Measurements from ENCODE around the gene LY9. TPM values are rescaled to one million over a fixed set of nuclear protein-coding genes. Genes with fewer than 3 reads are reported as not detected.
A peak's percentile ranks its signal among the peaks of the same experiment; 100 is the strongest.

LY9 gene
- total and polyA plus RNA-seq, 8 donors: 0.05 to 0.55 (median 0.35) TPM; not detected in 1

DNA sequence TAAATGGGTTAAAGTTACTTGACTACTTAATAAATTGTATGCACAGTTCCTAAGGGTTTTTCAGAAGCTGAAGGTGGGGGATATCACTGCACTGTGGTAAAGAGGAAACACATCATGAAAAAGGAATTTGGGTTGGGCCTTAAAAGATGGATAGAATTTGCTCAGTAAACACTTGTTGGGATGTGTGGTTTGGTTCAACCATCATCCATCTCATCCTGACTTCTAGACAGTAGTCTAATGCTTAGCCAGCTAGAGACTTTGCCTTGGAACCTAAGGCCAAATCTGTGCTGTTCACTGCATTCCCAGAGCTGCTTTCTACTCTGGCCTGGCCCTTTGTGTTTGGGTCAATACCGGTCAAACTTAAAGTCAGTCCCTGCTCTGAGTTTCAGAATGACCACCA, 30.6 kb downstream of the LY9 start:
- no peak for ATAC-seq
- Histone ChIP-seq H3K4me1 (no peaks in the 10 kb centered on the region), H3K9me3 (no peaks in the 10 kb centered on the region), H3K27me3 (no peaks in the 10 kb centered on the region), H3K4me3 (no peak overlapping the region), H3K27ac (no peak overlapping the region), H3K36me3 (no peaks in the 10 kb centered on the region)
- FAIRE-seq: no peak
- intact Hi-C loops (cut with DNase I): no loop called here
- WGBS, 2 donors: 76 to 80% methylated on average over 1 of the region's 1 CpG
- TF ChIP-seq, protein P1, sequence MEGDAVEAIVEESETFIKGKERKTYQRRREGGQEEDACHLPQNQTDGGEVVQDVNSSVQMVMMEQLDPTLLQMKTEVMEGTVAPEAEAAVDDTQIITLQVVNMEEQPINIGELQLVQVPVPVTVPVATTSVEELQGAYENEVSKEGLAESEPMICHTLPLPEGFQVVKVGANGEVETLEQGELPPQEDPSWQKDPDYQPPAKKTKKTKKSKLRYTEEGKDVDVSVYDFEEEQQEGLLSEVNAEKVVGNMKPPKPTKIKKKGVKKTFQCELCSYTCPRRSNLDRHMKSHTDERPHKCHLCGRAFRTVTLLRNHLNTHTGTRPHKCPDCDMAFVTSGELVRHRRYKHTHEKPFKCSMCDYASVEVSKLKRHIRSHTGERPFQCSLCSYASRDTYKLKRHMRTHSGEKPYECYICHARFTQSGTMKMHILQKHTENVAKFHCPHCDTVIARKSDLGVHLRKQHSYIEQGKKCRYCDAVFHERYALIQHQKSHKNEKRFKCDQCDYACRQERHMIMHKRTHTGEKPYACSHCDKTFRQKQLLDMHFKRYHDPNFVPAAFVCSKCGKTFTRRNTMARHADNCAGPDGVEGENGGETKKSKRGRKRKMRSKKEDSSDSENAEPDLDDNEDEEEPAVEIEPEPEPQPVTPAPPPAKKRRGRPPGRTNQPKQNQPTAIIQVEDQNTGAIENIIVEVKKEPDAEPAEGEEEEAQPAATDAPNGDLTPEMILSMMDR (IDR thresholded peaks at IDR 0.05): no peak
- DNase-seq: no peak

DNA sequence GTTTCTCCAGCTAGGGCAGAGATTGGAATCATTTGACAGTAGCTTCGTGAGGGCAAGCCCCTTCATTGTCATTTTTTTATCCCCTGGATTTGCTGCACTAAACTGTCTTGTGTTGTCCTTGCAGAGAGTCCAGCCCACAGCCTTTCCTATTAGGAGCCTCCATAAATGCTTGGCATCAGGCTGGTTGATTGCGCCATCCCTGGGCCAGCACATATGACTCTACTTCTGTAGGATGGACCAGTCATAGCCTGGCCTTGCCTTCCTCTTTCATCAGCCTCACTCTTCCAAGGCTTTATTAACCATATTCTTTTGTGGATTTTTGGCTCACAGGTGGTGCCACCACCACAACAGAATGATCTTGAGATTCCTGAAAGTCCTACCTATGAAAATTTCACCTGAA, 31.4 kb downstream of the LY9 start:
- intact Hi-C loops (cut with DNase I): no loop called here
- H3K4me3 ChIP-seq: no peak overlapping the region
- DNase-seq (no peak), ATAC-seq (no peak), FAIRE-seq (no peak)
- no peak overlapping the region for H3K27ac ChIP-seq
- no peaks in the 10 kb centered on the region for H3K9me3 ChIP-seq
- no peaks in the 10 kb centered on the region for H3K36me3 ChIP-seq
- H3K4me1 ChIP-seq: no peaks in the 10 kb centered on the region
- no peaks in the 10 kb centered on the region for H3K27me3 ChIP-seq
- 82 to 90% methylated on average over 2 of the region's 2 CpGs for WGBS, 2 donors
- TF ChIP-seq, protein P1 (IDR thresholded peaks at IDR 0.05): no peak

DNA sequence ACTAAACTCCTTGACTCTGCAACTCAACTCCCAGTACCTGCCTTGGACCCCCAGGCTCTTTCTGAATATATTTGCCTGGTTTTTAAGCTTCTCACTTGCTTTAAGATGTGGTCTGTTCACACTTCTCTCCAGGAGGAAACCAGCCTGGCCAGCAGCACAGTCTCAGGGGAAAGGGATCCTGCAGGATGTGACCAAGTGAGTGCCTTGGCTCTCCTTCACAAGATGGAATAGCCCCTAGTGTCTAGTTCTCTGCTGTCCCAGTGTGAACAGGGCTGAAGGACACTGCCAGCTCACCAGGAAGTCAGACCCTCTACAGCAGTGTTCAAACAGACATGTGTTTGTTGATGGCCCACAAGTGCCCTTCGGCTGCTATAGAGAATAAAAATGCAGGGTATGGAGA, 33.8 kb downstream of the LY9 start:
- Histone ChIP-seq H3K36me3 (no peaks in the 10 kb centered on the region), H3K27ac (no peak overlapping the region), H3K27me3 (no peaks in the 10 kb centered on the region), H3K4me1 (no peaks in the 10 kb centered on the region), H3K9me3 (no peaks in the 10 kb centered on the region), H3K4me3 (no peak overlapping the region)
- TF ChIP-seq, protein P1 (IDR thresholded peaks at IDR 0.05): no peak
- no peak for DNase-seq
- 74 to 95% methylated on average over 1 of the region's 1 CpG for WGBS, 2 donors
- intact Hi-C loops (cut with DNase I): loop anchor here in 2 of 3 donors (5.0 to 10.0 kb wide), 2 partner anchors 102 to 305 kb away; partner anchors contain the start of gene DEDD (in 1 of the 2)
- FAIRE-seq: no peak
- ATAC-seq: no peak

DNA sequence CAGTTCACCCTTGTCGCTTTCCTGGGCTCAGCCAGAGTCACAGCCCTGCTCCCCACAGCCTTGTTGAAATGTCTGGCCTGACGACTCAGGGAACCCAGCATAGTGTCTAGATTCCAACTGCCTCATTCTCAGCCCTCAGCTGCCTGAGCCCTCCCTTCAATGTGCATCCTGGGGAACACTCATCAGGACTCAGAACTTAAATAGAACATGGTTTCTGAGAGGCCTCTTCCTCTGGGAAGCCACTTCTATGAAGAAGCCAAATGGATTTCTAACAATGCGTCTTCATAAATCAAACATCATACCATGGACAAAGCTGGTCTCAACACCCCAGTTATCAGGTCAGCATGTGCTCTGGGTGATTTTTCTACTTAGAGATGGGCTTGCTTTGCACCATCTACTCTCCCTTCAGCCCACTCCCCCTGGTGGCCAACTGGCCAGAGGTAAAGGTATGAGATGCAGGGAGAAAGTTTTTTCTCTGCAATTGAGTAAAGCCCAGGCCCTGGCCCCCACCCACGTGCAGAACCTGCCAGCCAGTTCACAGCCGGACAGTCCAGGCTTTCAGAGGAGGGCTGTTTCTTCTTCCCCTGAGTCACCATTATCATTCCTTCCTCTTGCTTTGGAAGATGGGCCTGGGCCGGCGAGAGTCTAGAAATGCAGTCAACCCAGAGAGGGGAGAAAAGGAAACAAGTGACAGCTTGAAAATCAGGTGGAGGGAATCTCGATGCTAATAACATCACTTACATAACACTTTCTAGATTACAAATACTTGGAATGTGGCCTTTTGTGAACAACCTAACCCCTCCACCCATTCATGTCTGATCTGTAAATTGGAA, 34.6 kb downstream of the LY9 start:
- no peak overlapping the region for H3K27ac ChIP-seq
- TF ChIP-seq, protein P1 (IDR thresholded peaks at IDR 0.05): peak; percentile 31 to 58 (median 50)
- 45 to 52% methylated on average over 8 of the region's 8 CpGs for WGBS, 2 donors
- intact Hi-C loops (cut with DNase I): loop anchor here in 2 of 3 donors (5.0 to 10.0 kb wide), 2 partner anchors 103 to 304 kb away; partner anchors contain the start of gene DEDD (in 1 of the 2)
- no peak for FAIRE-seq
- no peaks in the 10 kb centered on the region for H3K27me3 ChIP-seq
- ATAC-seq: peak; percentile 53 to 87 (median 82)
- H3K4me3 ChIP-seq: no peak overlapping the region
- no peaks in the 10 kb centered on the region for H3K36me3 ChIP-seq
- peak; percentile 45 to 89 (median 74) for DNase-seq
- H3K4me1 ChIP-seq: no peaks in the 10 kb centered on the region
- no peaks in the 10 kb centered on the region for H3K9me3 ChIP-seq

All from pancreas (tissue), 10 donors.